SU-DHL-6 (cell line): Measurements from ENCODE around the gene RNF130.
"Not testable (repeated sequence)": the region's sequence is repeated elsewhere in the genome, so short reads cannot be mapped to it uniquely, and the experiment has no call there.

Source experiments
- H2AFZ ChIP-seq: fragments of 200-600 bp; sonication (generic); 2 replicates; pipeline ENCODE4 v1.6.1; 2014; ENCODE audit warnings: low read depth, mild to moderate bottlenecking, moderate library complexity, mixed read lengths, antibody characterized with exemption, low read length; ENCODE audit not compliant: severe bottlenecking
- H3F3A ChIP-seq: fragments of 200-600 bp; shearing (Covaris generic); 2 replicates; pipeline ENCODE4 v1.6.0; 2016; ENCODE audit warnings: antibody characterized with exemption, mild to moderate bottlenecking; ENCODE audit not compliant: insufficient read depth
- H3K27ac ChIP-seq: fragments of 200-600 bp; sonication (generic); 2 replicates; pipeline ENCODE4 v1.5.1; 2016; ENCODE audit warnings: low read depth, mild to moderate bottlenecking, low read length, moderate library complexity, mixed read lengths
- H3K27me3 ChIP-seq: fragments of 200-600 bp; sonication (generic), shearing (Covaris generic); 2 replicates; pipeline ENCODE4 v1.6.0; 2014; ENCODE audit warnings: mild to moderate bottlenecking, low read length
- H3K36me3 ChIP-seq: fragments of 200-600 bp; sonication (generic); 2 replicates; pipeline ENCODE4 v1.6.1; 2014; ENCODE audit warnings: mild to moderate bottlenecking, low read length, mixed read lengths
- H3K4me2 ChIP-seq: fragments of 300-600, 200-600 bp; shearing (Covaris generic), sonication (generic); 2 replicates; pipeline ENCODE4 v1.6.0; 2014; ENCODE audit warnings: low read length, low read depth, mild to moderate bottlenecking; ENCODE audit not compliant: poor library complexity, severe bottlenecking
- H3K4me3 ChIP-seq: fragments of 200-600 bp; sonication (generic); 2 replicates; pipeline ENCODE4 v1.5.1; 2014; ENCODE audit warnings: antibody characterized with exemption, low read length, mild to moderate bottlenecking, mixed read lengths; ENCODE audit not compliant: insufficient read depth, poor library complexity, severe bottlenecking
- H3K79me2 ChIP-seq: fragments of 200-600 bp; sonication (generic); 2 replicates; pipeline ENCODE4 v1.6.1; 2014; ENCODE audit warnings: mild to moderate bottlenecking, low read length, moderate library complexity; ENCODE audit not compliant: insufficient read depth
- H3K9ac ChIP-seq: fragments of 200-600 bp; sonication (generic); 2 replicates; pipeline ENCODE4 v1.7.0; 2014; ENCODE audit warnings: mild to moderate bottlenecking, low read length
- H3K9me2 ChIP-seq: fragments of 200-600 bp; sonication (generic); replicated peaks from 2 replicates; pipeline ENCODE4 v1.6.1; 2014; ENCODE audit warnings: low read length; ENCODE audit not compliant: insufficient read depth
- H3K9me3 ChIP-seq: fragments of 200-600 bp; sonication (generic); 2 replicates; pipeline ENCODE4 v1.6.1; 2014; ENCODE audit warnings: low read length, mixed read lengths; ENCODE audit not compliant: insufficient read depth
- H4K20me1 ChIP-seq: fragments of 200-600 bp; sonication (generic); 2 replicates; pipeline ENCODE4 v1.6.1; 2014; ENCODE audit warnings: low read depth, mild to moderate bottlenecking, antibody characterized with exemption, low read length, moderate library complexity, mixed read lengths
- EZH2phosphoT487 ChIP-seq: fragments of 200-600 bp; sonication (generic), shearing (Covaris generic); conservative IDR thresholded peaks from 2 replicates; pipeline ENCODE4 v1.6.1; 2018; ENCODE audit warnings: mild to moderate bottlenecking, antibody characterized with exemption, low read length, moderate library complexity, mixed read lengths
- TF ChIP-seq, protein P1 (sequence below): fragments of 200-600 bp; sonication (generic); IDR thresholded peaks from one replicate; pipeline ENCODE4 v1.5.1; 2017; ENCODE audit warnings: antibody characterized with exemption, mild to moderate bottlenecking, low read length, moderate library complexity; ENCODE audit not compliant: insufficient read depth, poor library complexity, severe bottlenecking

RNF130 gene

DNA sequence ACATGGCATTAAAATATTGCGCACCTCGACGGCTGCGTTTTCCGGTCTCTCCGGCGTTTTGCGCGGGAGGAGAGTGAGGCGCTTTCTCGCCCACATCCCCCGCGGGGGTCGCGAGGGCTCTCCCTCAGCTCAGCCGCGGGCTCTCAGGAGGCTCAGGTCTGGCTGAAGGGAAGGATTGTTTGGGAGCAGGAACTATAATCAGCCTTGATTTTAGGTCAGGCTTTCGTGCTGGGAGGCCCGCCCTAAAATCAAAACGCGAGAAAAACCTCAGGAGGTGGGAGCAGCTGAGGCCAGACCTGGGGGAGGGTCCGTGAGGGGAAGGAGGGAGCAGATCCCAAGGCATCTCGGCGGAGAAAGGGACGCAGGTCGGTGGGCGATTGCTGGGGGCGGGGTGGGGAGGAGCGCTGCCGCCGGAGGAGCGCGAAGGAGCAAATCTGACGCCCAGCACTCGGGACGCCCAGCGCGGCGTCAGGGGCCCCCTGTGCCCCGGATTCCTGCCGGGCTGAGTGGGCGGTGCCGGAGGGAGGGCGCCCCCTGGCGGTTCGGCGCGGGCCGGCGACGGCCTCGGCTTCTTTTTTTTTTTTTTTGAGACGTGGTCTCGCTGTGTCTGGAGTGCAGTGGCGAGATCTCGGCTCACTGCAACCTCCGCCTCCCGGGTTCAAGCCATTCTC, 18.7 kb upstream of the RNF130 start:
- TF ChIP-seq EZH2phosphoT487: no peak
- TF ChIP-seq, protein P1, sequence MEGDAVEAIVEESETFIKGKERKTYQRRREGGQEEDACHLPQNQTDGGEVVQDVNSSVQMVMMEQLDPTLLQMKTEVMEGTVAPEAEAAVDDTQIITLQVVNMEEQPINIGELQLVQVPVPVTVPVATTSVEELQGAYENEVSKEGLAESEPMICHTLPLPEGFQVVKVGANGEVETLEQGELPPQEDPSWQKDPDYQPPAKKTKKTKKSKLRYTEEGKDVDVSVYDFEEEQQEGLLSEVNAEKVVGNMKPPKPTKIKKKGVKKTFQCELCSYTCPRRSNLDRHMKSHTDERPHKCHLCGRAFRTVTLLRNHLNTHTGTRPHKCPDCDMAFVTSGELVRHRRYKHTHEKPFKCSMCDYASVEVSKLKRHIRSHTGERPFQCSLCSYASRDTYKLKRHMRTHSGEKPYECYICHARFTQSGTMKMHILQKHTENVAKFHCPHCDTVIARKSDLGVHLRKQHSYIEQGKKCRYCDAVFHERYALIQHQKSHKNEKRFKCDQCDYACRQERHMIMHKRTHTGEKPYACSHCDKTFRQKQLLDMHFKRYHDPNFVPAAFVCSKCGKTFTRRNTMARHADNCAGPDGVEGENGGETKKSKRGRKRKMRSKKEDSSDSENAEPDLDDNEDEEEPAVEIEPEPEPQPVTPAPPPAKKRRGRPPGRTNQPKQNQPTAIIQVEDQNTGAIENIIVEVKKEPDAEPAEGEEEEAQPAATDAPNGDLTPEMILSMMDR: peak; percentile 45
- Histone ChIP-seq H3K4me2 (no peak overlapping the region), H3K27me3 (no peaks in the 10 kb centered on the region), H3K4me3 (no peak overlapping the region), H2AFZ (no peak overlapping the region), H4K20me1 (no peaks in the 10 kb centered on the region), H3K27ac (no peak overlapping the region), H3K79me2 (no peaks in the 10 kb centered on the region), H3K9me2 (no peaks in the 10 kb centered on the region), H3F3A (no peaks in the 10 kb centered on the region), H3K9ac (no peak overlapping the region), H3K36me3 (no peaks in the 10 kb centered on the region), H3K9me3 (no peaks in the 10 kb centered on the region)

DNA sequence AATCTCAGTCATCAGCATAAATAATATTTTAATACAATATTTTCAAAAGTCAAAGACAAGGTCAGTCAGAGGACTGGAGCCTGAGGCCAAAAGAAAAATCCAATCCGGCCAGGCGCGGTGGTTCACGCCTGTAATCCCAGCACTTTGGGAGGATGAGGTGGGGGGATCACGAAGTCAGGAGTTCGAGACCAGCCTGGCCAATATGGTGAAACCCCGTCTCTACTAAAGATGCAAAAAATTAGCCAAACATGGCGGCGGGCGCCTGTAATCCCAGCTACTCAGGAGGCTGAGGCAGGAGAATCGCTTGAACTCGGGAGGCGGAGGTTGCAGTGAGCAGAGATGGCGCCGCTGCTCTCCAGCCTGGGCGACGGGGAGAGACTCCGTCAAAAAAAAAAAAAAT, 18.1 kb upstream of the RNF130 start:
- not testable (repeated sequence) for H3K27me3 ChIP-seq, H3K27ac ChIP-seq, H4K20me1 ChIP-seq, H2AFZ ChIP-seq, H3K4me3 ChIP-seq, H3F3A ChIP-seq, H3K36me3 ChIP-seq, H3K79me2 ChIP-seq, H3K9me3 ChIP-seq, H3K9ac ChIP-seq, H3K9me2 ChIP-seq, H3K4me2 ChIP-seq

DNA sequence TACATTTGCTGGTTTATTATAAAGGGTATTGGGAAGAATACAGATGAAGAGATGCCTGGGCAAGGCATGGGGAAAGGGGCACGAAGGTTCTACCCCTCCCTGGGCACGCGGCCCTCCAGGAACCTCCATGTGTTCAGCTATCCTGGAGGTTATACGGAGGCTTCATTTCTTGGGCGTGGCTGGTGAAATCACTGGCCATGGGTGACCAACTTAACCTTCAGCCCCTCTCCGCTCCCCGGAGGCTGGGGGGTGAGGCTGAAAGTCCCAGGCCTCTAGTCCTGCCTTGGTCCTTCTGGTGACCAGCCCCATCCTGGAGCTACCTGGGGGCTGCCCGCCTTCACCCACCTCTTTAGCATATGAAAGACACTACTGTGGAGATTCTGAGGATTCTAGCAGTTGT, 17.0 kb upstream of the RNF130 start:
- Histone ChIP-seq H3K27ac (no peak overlapping the region), H3K79me2 (no peaks in the 10 kb centered on the region), H3K9ac (no peak overlapping the region), H3K27me3 (no peaks in the 10 kb centered on the region), H3K9me3 (no peaks in the 10 kb centered on the region), H3K4me2 (no peak overlapping the region), H3F3A (no peaks in the 10 kb centered on the region), H3K4me3 (no peak overlapping the region), H2AFZ (no peak overlapping the region), H4K20me1 (no peaks in the 10 kb centered on the region), H3K36me3 (no peaks in the 10 kb centered on the region), H3K9me2 (no peaks in the 10 kb centered on the region)
- TF ChIP-seq, protein P1: no peak
- TF ChIP-seq EZH2phosphoT487: no peak

DNA sequence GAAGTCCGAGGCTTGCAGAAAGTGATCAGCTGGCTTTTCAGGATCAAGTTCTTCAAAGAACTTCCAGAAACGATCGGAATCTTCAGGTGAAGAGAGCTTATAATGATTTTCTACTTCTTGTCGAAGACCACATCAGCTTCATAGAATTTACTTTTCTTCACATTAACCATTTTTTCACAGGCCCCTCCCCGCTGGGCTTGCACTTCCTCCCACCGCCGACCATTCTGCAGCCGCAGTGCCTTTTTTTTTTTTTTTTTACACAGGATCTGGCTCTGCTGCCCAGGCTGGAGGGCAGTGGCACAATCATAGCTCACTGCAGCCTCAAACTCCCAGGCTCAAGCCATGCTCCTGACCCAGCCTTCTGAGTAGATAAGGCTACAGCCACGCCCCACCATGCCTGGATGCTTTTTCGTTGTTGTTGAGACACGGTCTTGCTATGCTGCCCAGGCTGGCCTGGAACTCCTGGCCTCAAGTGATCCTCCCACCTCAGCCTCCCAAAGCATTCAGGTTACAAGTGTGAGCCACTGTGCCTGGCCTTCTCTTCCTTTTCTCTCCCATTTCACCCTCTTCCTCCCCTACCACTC, 15.3 kb upstream of the RNF130 start:
- no peaks in the 10 kb centered on the region for H3K36me3 ChIP-seq
- H3K9me3 ChIP-seq: no peaks in the 10 kb centered on the region
- no peak overlapping the region for H3K4me2 ChIP-seq
- no peak overlapping the region for H2AFZ ChIP-seq
- no peaks in the 10 kb centered on the region for H3K27me3 ChIP-seq
- no peaks in the 10 kb centered on the region for H3F3A ChIP-seq
- no peak overlapping the region for H3K9ac ChIP-seq
- no peak overlapping the region for H3K4me3 ChIP-seq
- no peak overlapping the region for H3K27ac ChIP-seq
- H4K20me1 ChIP-seq: no peaks in the 10 kb centered on the region
- TF ChIP-seq EZH2phosphoT487: no peak
- TF ChIP-seq, protein P1: no peak
- no peaks in the 10 kb centered on the region for H3K9me2 ChIP-seq
- H3K79me2 ChIP-seq: no peaks in the 10 kb centered on the region
